A204.1 (cell line): ENCODE measurements around the gene BCL11A.

Experiments used
- FAIRE-seq: peaks from 2 replicates; lab custom pipeline; 2012; peaks lifted over from hg19 to GRCh38; lab: Jason Lieb, UNC

BCL11A gene

GRCh38 chr2:60461421-60462108, 91.9 kb downstream of the BCL11A start:
- FAIRE-seq = no peak

- FAIRE-seq = no peak
Observed at GRCh38 chr2:60460577-60461420, 92.7 kb downstream of the BCL11A start.

- FAIRE-seq = no peak
Observed at GRCh38 chr2:60459851-60460250, 93.6 kb downstream of the BCL11A start.

GRCh38 chr2:60456115-60456770, 97.2 kb downstream of the BCL11A start:
- FAIRE-seq = no peak

- no peak for FAIRE-seq
Observed at GRCh38 chr2:60453872-60454271, 99.6 kb downstream of the BCL11A start.

GRCh38 chr2:60453301-60453700, 100.2 kb downstream of the BCL11A start:
- no peak for FAIRE-seq

- no peak for FAIRE-seq
Observed at GRCh38 chr2:60450488-60450887, 103.0 kb downstream of the BCL11A start.

GRCh38 chr2:60447943-60448342, 105.5 kb downstream of the BCL11A start:
- no peak for FAIRE-seq

GRCh38 chr2:60446413-60447267, 106.8 kb downstream of the BCL11A start:
- no peak for FAIRE-seq

GRCh38 chr2:60445684-60446179, 107.7 kb downstream of the BCL11A start:
- no peak for FAIRE-seq

- FAIRE-seq = no peak
Observed at GRCh38 chr2:60442608-60443007, 110.8 kb downstream of the BCL11A start.

GRCh38 chr2:60441800-60442199, 111.7 kb downstream of the BCL11A start:
- no peak for FAIRE-seq

- no peak for FAIRE-seq
Observed at GRCh38 chr2:60440767-60441163, 112.7 kb downstream of the BCL11A start.

- FAIRE-seq = no peak
Observed at GRCh38 chr2:60440079-60440766, 113.2 kb downstream of the BCL11A start.

- FAIRE-seq = no peak
Observed at GRCh38 chr2:60439219-60439974, 114.1 kb downstream of the BCL11A start.

- no peak for FAIRE-seq
Observed at GRCh38 chr2:60438653-60439052, 114.8 kb downstream of the BCL11A start.

GRCh38 chr2:60438131-60438530, 115.3 kb downstream of the BCL11A start:
- no peak for FAIRE-seq

- FAIRE-seq = no peak
Observed at GRCh38 chr2:60437080-60437696, 116.3 kb downstream of the BCL11A start.

GRCh38 chr2:60433018-60433596, 120.3 kb downstream of the BCL11A start:
- FAIRE-seq = no peak
